ENCODE results near the gene BACE2.

DNA sequence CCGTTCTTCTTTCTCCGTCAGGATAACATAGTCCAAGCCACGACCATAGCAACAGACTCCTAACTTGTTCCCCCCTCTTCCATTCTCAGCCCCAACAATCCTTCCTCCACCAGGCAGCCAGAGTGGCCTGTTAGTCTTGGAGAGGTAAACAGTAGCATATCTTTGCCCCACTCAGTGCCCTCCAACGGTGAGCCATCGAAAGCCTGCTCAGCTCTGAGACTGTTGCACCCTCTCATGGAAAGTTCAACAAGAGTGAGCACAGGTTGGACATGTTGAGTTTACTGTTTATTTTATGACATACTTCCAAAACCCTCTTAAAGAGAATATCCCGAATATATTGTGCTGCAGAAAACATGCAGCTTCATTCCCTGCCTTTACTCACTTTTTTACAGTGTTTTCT lies 30.1 kb upstream of the BACE2 start:
- TF ChIP-seq, protein P1, sequence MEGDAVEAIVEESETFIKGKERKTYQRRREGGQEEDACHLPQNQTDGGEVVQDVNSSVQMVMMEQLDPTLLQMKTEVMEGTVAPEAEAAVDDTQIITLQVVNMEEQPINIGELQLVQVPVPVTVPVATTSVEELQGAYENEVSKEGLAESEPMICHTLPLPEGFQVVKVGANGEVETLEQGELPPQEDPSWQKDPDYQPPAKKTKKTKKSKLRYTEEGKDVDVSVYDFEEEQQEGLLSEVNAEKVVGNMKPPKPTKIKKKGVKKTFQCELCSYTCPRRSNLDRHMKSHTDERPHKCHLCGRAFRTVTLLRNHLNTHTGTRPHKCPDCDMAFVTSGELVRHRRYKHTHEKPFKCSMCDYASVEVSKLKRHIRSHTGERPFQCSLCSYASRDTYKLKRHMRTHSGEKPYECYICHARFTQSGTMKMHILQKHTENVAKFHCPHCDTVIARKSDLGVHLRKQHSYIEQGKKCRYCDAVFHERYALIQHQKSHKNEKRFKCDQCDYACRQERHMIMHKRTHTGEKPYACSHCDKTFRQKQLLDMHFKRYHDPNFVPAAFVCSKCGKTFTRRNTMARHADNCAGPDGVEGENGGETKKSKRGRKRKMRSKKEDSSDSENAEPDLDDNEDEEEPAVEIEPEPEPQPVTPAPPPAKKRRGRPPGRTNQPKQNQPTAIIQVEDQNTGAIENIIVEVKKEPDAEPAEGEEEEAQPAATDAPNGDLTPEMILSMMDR (IDR thresholded peaks at IDR 0.05), result no peak
- TF ChIP-seq ZFX (IDR thresholded peaks at IDR 0.05; ENCODE audit: borderline replicate concordance), result no peak

All from 22Rv1 (cell line).